Activated T-helper 1 cell treated with anti-CD3 and anti-CD28 coated beads, Interleukin-12 subunit alpha, Interleukin-12 subunit beta, Interleukin-2, Interleukin-4 antibody, amounts not matched to agents 30 ng/mL and 10 ng/mL and 1 ng/mL, durations not matched to agents 14 hours and 24 hours and 36 hours (primary cell): ENCODE measurements around the gene GPX5. TPM values are rescaled to one million over a fixed set of nuclear protein-coding genes. Genes with fewer than 3 reads are reported as not detected.
"Not testable (repeated sequence)": the region's sequence is repeated elsewhere in the genome, so short reads cannot be mapped to it uniquely, and the experiment has no call there.

Experiments used
- DNase-seq: peaks from one replicate; pipeline ENCODE4 v3.0.0; 2021; ENCODE audit warnings: low spot score
- H3K27ac Mint-ChIP-seq: one replicate; pipeline ENCODE4 v1.8.0; 2021; ENCODE audit warnings: mild to moderate bottlenecking, mixed read lengths
- H3K27me3 Mint-ChIP-seq: one replicate; pipeline ENCODE4 v1.8.0; 2022; ENCODE audit warnings: mild to moderate bottlenecking, moderate library complexity, mixed read lengths; ENCODE audit not compliant: insufficient read depth
- H3K36me3 Mint-ChIP-seq: one replicate; pipeline ENCODE4 v1.8.0; 2021; ENCODE audit warnings: low read depth, mixed read lengths
- H3K4me1 Mint-ChIP-seq: one replicate; pipeline ENCODE4 v1.8.0; 2021; ENCODE audit warnings: low read depth, mixed read lengths
- H3K4me3 Mint-ChIP-seq: one replicate; pipeline ENCODE4 v1.8.0; 2021; ENCODE audit warnings: mild to moderate bottlenecking, moderate library complexity, mixed read lengths
- H3K9me3 Mint-ChIP-seq: one replicate; pipeline ENCODE4 v1.8.0; 2021; ENCODE audit warnings: mixed read lengths
- intact Hi-C: fragments of 100-400 bp; cut with micrococcal nuclease; formaldehyde crosslinking; loops from one replicate; pipeline ENCODE4 v1.15.1; 2024
- total RNA-seq: library from RNA; stranded (reverse); gene quantifications from 2 replicates; pipeline ENCODE4 v1.2.3, GENCODE V29; 2022

Gene GPX5
- total RNA-seq, 1 donor from 2014 or later = not detected

DNA sequence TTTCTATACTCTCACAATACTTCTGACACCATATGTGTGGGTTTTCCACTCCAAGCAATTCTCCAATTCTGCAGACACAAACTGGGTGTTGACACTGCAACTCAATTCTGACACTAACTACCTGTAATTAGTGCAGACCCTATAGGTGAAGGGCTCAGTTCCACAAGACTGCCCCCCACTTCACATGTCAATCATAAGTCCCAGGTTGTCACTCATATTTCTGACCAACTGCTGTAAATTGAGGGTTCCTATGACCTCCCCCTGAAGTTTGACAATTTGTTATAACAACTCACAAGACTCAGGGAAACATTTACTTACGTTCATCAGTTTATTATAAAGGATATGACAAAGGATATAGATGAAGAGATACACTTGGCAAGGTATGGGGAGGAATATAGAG lies 28.4 kb upstream of the GPX5 start:
- no peaks in the 10 kb centered on the region for H3K36me3 Mint-ChIP-seq
- intact Hi-C loops = loop anchor here (5.0 kb wide), 1 partner anchor 85 kb away; no protein-coding TSS in a partner anchor
- H3K27ac Mint-ChIP-seq = no peak overlapping the region
- H3K27me3 Mint-ChIP-seq = peaks cover 18% of the 10 kb centered on the region
- no peaks in the 10 kb centered on the region for H3K4me1 Mint-ChIP-seq
- no peak overlapping the region for H3K4me3 Mint-ChIP-seq
- no peak for DNase-seq
- H3K9me3 Mint-ChIP-seq = no peaks in the 10 kb centered on the region

DNA sequence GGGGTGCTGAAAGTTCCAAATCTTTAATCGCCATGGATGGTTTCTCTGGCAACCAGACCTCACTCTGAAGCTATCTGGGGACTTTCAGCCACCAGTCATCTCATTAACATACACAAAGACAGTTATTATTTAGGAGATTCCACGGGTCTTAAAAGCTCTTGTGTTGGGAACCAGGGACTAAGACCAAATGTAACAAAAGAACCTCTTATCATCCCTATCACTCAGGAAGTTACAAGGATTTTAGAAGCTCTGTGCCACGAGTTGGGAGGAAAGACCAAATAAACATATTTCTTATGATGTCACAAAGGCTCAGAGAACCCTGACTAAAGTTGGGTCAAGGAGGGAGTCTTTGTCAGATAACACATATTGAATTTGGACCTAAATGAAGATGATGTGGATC lies 27.8 kb upstream of the GPX5 start:
- H3K27ac Mint-ChIP-seq = no peak overlapping the region

DNA sequence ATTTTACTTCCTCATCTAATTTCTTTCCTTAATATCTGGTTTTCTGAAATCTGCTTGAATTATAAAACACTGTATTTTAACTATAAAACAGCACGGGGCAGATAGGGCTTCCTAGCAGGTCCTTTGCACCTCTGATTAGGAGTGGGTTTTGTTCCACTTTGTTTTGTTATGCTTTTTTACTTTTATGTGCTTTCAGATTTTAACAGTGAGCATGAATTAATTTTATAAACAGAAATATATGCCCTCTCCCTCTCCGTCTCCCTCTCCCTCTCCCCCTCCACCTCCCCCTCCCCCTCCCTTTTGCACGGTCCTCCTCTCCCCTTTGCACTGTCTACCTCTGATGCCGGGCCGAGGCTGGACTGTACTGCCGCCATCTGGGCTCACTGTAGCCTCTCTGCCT lies 24.4 kb upstream of the GPX5 start:
- H3K9me3 Mint-ChIP-seq = no peaks in the 10 kb centered on the region
- no peaks in the 10 kb centered on the region for H3K36me3 Mint-ChIP-seq
- peaks cover 2% of the 10 kb centered on the region for H3K4me1 Mint-ChIP-seq
- H3K4me3 Mint-ChIP-seq = no peak overlapping the region
- no peak for DNase-seq
- H3K27me3 Mint-ChIP-seq = peaks cover 9% of the 10 kb centered on the region
- no peak overlapping the region for H3K27ac Mint-ChIP-seq
- intact Hi-C loops = no loop called here

More for the DNA sequence above, 27.8 kb upstream of the GPX5 start:
- Mint-ChIP-seq H3K9me3 (no peaks in the 10 kb centered on the region), H3K4me1 (no peaks in the 10 kb centered on the region), H3K27me3 (peaks cover 18% of the 10 kb centered on the region), H3K4me3 (no peak overlapping the region), H3K36me3 (no peaks in the 10 kb centered on the region)
- intact Hi-C loops = loop anchor here (5.0 kb wide), 1 partner anchor 84 kb away; no protein-coding TSS in a partner anchor
- DNase-seq = no peak

DNA sequence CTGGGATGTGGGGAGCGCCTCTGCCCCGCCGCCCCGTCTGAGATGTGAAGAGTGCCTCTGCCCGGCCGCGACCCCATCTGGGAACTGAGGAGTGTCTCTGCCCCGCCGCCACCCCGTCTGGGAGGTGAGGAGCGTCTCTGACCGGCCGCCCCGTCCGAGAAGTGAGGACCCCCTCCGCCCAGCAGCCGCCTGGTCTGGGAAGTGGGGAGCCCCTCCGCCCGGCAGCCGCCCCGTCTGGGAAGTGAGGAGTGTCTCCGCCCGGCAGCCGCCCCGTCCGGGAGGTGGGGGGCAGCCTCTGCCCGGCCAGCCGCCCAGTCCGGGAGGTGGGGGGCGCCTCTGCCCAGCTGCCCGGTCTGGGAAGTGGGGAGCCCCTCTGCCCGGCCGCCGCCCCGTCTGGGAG lies 23.5 kb upstream of the GPX5 start:
- H3K4me1 Mint-ChIP-seq = peaks cover 11% of the 10 kb centered on the region
- H3K36me3 Mint-ChIP-seq, intact Hi-C loops, H3K27me3 Mint-ChIP-seq, H3K27ac Mint-ChIP-seq, H3K9me3 Mint-ChIP-seq, H3K4me3 Mint-ChIP-seq, DNase-seq: not testable (repeated sequence)

DNA sequence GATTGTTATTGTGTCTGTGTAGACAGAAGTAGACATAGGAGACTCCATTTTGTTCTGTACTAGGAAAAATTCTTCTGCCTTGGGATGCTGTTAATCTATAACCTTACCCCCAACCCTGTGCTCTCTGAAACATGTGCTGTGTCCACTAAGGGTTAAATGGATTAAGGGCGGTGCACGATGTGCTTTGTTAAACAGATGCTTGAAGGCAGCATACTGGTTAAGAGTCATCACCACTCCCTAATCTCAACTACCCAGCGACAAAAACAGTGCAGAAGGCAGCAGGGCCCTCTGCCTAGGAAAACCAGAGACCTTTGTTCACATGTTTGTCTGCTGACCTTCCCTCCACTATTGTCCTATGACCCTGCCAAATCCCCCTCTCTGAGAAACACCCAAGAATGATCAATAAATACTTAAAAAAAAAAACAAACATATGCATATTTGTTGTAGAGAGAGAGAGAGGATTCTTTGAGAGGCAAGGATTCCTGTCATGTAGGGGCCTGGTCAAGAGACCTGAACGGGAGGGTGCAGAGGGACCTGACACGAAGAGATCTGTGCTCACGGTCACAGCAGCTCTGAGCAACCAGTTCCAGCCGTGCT lies 22.9 kb upstream of the GPX5 start:
- H3K9me3 Mint-ChIP-seq, intact Hi-C loops, H3K27ac Mint-ChIP-seq, H3K4me3 Mint-ChIP-seq, H3K27me3 Mint-ChIP-seq, H3K36me3 Mint-ChIP-seq, DNase-seq: not testable (repeated sequence)
- H3K4me1 Mint-ChIP-seq = peaks cover 18% of the 10 kb centered on the region

DNA sequence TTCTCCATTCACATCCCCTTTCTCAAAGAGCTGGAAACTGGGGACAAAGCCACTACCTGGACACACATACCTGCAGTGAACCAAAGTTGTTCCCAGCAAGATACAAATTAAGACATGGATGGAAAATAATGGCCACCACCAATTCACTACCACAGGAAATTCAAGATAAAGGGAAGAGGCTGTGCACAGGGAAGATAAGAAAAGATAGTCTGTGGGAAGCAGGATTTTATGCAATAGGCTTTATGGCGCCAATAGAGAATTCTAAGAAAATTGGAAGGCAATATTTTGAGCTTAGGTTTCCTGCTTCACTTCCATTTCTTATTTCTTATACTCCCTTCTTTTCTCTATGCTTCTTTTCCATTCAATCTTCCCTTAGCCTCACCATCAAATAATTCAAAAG lies 19.9 kb upstream of the GPX5 start:
- intact Hi-C loops = no loop called here
- Mint-ChIP-seq H3K27me3 (no peaks in the 10 kb centered on the region), H3K4me1 (peaks cover 19% of the 10 kb centered on the region), H3K27ac (no peak overlapping the region), H3K4me3 (no peak overlapping the region), H3K9me3 (no peaks in the 10 kb centered on the region), H3K36me3 (peaks cover 2% of the 10 kb centered on the region)
- DNase-seq = no peak

DNA sequence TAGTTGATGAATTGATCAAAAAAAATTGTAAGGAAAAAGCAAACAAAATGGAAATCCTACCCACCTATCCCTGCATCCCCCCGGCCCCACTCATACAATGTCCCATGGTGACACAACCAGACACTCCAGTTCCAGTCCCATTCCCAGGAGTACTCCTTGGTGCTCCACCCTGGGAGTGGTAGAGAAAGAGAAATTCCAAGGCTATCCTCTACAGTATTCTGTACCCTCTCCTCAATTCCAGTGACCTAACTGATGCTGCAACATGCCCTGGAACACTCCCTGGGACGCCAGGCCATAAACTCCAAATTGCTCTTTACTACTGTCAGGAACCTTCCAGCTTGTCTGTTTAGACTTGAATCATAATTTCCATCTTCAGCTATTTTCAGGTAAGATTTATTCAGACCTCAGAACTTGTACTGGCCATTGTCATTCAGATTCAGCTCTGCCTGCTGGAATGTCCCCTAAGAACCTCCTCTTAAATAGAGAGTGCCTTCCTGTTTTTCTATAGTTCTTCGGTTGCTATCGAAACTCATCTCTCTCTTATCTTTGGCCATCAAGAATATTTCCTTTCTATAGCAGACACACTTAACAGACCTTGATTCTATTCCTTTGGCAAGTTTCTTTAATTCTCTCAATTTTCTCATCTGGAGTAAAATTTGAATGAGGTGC lies 18.7 kb upstream of the GPX5 start:
- DNase-seq = no peak
- Mint-ChIP-seq H3K9me3 (no peaks in the 10 kb centered on the region), H3K27me3 (no peaks in the 10 kb centered on the region), H3K4me3 (peak overlapping the region; percentile 11), H3K4me1 (peaks cover 19% of the 10 kb centered on the region), H3K36me3 (peaks cover 2% of the 10 kb centered on the region), H3K27ac (no peak overlapping the region)
- intact Hi-C loops = no loop called here

DNA sequence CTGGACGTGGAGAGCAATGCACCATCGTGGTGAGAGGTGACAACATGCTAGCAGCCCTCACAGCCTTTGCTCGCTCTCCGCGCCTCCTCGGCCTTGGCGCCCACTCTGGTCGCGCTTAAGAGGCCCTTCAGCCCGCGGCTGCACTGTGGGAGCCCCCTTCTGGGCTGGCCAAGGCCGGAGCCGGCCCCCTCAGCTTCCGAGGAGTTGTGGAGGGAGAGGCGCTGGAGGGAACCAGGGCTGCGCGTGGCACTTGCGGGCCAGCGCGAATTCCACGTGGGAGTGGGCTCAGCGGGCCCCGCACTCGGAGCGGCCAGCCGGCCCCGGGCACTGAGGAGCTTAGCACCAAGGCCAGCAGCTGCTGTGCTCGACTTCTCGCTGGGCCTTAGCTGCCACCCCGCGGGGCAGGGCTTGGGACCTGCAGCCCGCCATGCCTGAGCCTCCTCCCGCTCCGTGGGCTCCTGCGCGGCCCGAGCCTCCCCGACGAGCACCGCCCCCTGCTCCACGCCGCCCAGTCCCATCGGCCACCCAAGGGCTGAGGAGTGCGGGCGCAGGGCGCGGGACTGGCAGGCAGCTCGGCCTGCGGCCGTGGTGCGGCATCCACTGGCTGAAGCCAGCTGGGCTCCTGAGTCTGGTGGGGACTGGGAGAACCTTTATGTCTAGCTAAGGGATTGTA lies 13.9 kb upstream of the GPX5 start:
- peaks cover 2% of the 10 kb centered on the region for H3K36me3 Mint-ChIP-seq
- H3K4me1 Mint-ChIP-seq = peaks cover 11% of the 10 kb centered on the region
- H3K27me3 Mint-ChIP-seq = peaks cover 4% of the 10 kb centered on the region
- no peak overlapping the region for H3K4me3 Mint-ChIP-seq
- H3K9me3 Mint-ChIP-seq = no peaks in the 10 kb centered on the region
- intact Hi-C loops = no loop called here
- H3K27ac Mint-ChIP-seq = no peak overlapping the region
- DNase-seq = no peak

DNA sequence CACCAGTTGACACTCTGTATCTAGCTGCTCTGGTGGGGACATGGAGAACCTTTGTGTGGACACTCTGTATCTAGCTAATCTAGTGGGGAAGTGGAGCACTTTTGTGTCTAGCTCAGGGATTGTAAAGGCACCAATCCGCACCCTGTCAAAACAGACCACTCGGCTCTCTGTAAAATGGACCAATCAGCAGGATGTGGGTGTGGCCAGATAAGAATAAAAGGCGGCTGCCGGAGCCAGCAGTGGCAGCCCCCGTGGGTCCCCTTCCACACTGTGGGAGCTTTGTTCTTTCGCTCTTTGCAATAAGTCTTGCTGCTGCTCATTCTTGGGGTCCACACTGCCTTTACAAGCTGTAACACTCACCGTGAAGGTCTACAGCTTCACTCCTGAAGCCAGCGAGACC lies 13.3 kb upstream of the GPX5 start:
- H3K36me3 Mint-ChIP-seq, H3K9me3 Mint-ChIP-seq, DNase-seq, intact Hi-C loops, H3K27ac Mint-ChIP-seq, H3K27me3 Mint-ChIP-seq, H3K4me3 Mint-ChIP-seq, H3K4me1 Mint-ChIP-seq: not testable (repeated sequence)

DNA sequence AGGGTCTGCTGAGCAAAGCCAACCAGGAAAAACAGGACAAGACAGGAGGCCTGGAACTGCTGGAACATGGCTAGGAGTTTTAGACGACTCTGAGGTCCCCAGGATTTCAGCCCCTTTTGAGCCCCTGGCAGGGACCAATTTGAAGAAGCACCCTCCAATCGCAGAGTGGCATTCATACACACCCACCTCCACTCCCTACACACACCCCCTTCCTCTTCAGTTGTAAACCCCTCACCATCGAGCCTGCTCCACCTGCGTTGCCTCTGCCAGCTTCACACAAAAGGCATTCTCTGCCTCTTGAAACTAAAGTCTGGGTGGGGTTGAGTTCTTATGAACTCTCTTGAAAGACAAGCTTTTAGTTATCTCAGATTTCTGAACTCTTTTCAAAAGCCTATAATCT lies 10.0 kb upstream of the GPX5 start, which contains the start of gene GPX6:
Gene GPX6 (minus strand): TSS at position 118 of the 400 bp plus-strand sequence. CDS start 50 bp downstream, at position 68.
- peaks cover 12% of the 10 kb centered on the region for H3K27me3 Mint-ChIP-seq
- DNase-seq = no peak
- H3K27ac Mint-ChIP-seq = no peak within 1 kb of the TSS
- intact Hi-C loops = no loop called here
- H3K4me3 Mint-ChIP-seq = no peak within 1 kb of the TSS
- H3K36me3 Mint-ChIP-seq = no peaks in the 10 kb centered on the region
- H3K4me1 Mint-ChIP-seq = no peaks in the 10 kb centered on the region
- no peaks in the 10 kb centered on the region for H3K9me3 Mint-ChIP-seq

DNA sequence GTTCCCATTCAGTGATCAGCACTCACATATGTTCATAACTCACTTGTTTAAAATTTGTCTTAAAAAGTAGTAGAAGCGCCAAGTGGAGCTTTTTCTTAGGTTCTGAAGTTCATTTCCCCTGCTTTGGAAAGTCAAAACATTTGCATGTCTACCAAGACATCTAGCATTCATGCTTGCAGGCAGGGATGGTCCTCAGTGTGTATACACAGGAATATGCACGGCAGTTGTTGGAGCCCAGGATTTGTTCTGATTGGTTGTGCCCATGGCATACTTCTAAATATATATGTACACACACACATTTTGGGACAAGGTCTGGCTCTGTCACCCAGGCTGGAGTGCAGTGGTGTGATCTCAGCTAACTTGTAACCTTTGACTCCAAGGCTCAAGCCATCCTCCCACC lies 7.7 kb upstream of the GPX5 start:
- H3K36me3 Mint-ChIP-seq = no peaks in the 10 kb centered on the region
- no peaks in the 10 kb centered on the region for H3K9me3 Mint-ChIP-seq
- DNase-seq = no peak
- H3K27ac Mint-ChIP-seq = no peak overlapping the region
- peaks cover 6% of the 10 kb centered on the region for H3K4me1 Mint-ChIP-seq
- intact Hi-C loops = no loop called here
- H3K4me3 Mint-ChIP-seq = no peak overlapping the region
- H3K27me3 Mint-ChIP-seq = peaks cover 15% of the 10 kb centered on the region

DNA sequence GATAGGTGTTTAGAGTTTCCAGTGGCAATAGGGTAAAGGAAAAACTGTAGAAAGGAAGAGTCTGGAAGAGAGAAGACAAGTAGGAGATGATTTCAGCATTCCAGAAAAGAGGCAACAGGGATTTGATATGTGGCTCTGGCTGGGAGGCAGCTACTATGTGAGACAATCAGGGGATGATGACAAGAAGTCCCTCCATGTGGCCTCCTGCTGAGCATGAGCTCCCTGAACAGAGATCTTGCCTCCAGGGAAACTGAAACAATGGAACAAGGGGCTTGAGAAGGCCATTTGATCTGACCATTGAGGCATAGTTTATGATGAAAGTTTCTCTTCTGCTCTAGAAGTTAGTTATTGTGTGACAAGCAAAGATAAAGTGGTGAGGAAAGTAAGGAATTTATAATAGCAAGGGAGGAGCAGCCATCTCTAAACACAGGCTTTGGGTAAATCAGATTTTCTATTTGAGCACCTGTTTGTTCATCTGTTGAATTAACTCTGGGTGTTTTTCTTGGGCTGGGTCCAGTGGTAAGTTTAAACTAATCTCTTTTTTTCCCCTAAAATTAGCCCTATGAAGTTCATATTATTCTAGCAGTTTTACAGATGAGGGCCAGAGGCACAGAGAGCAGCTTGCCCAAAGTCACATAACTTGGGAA lies 3.0 kb upstream of the GPX5 start:
- DNase-seq = no peak
- H3K27ac Mint-ChIP-seq = no peak overlapping the region
- no peaks in the 10 kb centered on the region for H3K36me3 Mint-ChIP-seq
- no peaks in the 10 kb centered on the region for H3K9me3 Mint-ChIP-seq
- H3K4me1 Mint-ChIP-seq = peaks cover 23% of the 10 kb centered on the region
- no peak overlapping the region for H3K4me3 Mint-ChIP-seq
- H3K27me3 Mint-ChIP-seq = peaks cover 28% of the 10 kb centered on the region
- intact Hi-C loops = no loop called here

DNA sequence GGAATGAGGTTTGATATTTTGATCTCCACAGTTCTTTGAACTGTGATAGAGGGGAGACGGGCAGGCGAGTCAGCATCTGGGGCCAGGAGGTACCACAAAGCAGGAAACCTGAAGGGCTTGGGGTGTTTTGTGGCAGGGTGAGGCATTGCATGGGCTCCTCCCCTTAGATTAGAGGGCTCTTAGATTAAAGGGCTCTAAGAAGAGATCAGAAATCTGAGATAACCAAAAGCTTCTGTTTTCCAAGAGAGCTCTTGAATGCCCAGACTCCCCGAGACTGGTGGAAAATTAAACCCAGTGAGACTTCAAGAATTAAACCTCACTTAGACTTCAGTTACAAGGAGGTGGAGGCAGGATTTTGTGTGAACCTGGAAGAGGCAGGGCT lies 2.4 kb upstream of the GPX5 start:
- Mint-ChIP-seq H3K36me3 (no peaks in the 10 kb centered on the region), H3K27ac (no peak overlapping the region), H3K4me3 (peak overlapping the region; percentile 12), H3K4me1 (peaks cover 23% of the 10 kb centered on the region), H3K9me3 (no peaks in the 10 kb centered on the region), H3K27me3 (peaks cover 28% of the 10 kb centered on the region)
- DNase-seq = no peak
- intact Hi-C loops = no loop called here
